ENCODE results near the gene BRMS1.

- TF ChIP-seq, protein P1, sequence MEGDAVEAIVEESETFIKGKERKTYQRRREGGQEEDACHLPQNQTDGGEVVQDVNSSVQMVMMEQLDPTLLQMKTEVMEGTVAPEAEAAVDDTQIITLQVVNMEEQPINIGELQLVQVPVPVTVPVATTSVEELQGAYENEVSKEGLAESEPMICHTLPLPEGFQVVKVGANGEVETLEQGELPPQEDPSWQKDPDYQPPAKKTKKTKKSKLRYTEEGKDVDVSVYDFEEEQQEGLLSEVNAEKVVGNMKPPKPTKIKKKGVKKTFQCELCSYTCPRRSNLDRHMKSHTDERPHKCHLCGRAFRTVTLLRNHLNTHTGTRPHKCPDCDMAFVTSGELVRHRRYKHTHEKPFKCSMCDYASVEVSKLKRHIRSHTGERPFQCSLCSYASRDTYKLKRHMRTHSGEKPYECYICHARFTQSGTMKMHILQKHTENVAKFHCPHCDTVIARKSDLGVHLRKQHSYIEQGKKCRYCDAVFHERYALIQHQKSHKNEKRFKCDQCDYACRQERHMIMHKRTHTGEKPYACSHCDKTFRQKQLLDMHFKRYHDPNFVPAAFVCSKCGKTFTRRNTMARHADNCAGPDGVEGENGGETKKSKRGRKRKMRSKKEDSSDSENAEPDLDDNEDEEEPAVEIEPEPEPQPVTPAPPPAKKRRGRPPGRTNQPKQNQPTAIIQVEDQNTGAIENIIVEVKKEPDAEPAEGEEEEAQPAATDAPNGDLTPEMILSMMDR (IDR thresholded peaks at IDR 0.05; ENCODE audit: low read depth, low read length): no peak
- TF ChIP-seq POLR2A (IDR thresholded peaks at IDR 0.05; ENCODE audit: extremely low read depth, insufficient read length): no peak
Measured at GRCh38 chr11:66318600-66318970, 26.3 kb downstream of the BRMS1 start.
